Astrocyte (in vitro differentiated cells and primary cell): Measurements from ENCODE around the gene SLC9A9.

ENCODE experiments used
- CTCF ChIP-seq: IDR thresholded peaks from 2 replicates; pipeline ENCODE4 v1.5.1; 2011; ENCODE audit warnings: low read depth, mild to moderate bottlenecking, inconsistent platforms, low read length, moderate library complexity; ENCODE audit not compliant: insufficient read depth
- EZH2 ChIP-seq: IDR thresholded peaks from 2 replicates; pipeline ENCODE4 v1.6.1; 2012; ENCODE audit warnings: mild to moderate bottlenecking, low read length, inconsistent platforms; ENCODE audit not compliant: insufficient read depth

GRCh38 chr3:143897576-143898295 lies 49.5 kb upstream of the SLC9A9 start:
- TF ChIP-seq EZH2 (no peak), CTCF (no peak)
